ENCODE results near the gene TRIM72. TPM values are rescaled to one million over a fixed set of nuclear protein-coding genes. Genes with fewer than 3 reads are reported as not detected.
"Not testable (repeated sequence)": the region's sequence is repeated elsewhere in the genome, so short reads cannot be mapped to it uniquely, and the experiment has no call there.

The TRIM72 gene
- total RNA-seq: 0.91 TPM
- long read RNA-seq: 0 reads

GRCh38 chr16:31213877-31214707 lies at the start of gene TRIM72:
Gene TRIM72 (plus strand): TSS chr16:31214119. CDS start chr16:31214739, 620 bp downstream.
- no peak for TF ChIP-seq CTCF (IDR thresholded peaks at IDR 0.05; ENCODE audit: borderline replicate concordance)
- H3K36me3 ChIP-seq: no peaks in the 10 kb centered on the region
- no peaks in the 10 kb centered on the region for H3K9me3 ChIP-seq (replicated peaks)
- intact Hi-C loops (cut with micrococcal nuclease): no loop called here
- H3K27me3 ChIP-seq (ENCODE audit: low read depth): peaks cover 52% of the 10 kb centered on the region
- H3K4me3 ChIP-seq: peak within 1 kb of the TSS; percentile 71
- peaks cover 27% of the 10 kb centered on the region for H3K4me1 ChIP-seq
- no peak within 1 kb of the TSS for H3K27ac ChIP-seq (replicated peaks)
- no peak for DNase-seq

GRCh38 chr16:31167315-31167714 lies 46.6 kb upstream of the TRIM72 start:
- no peak for TF ChIP-seq CTCF (IDR thresholded peaks at IDR 0.05; ENCODE audit: borderline replicate concordance)
- Histone ChIP-seq H3K4me3 (no peak overlapping the region), H3K4me1 (peaks cover 15% of the 10 kb centered on the region), H3K27ac (replicated peaks) (no peak overlapping the region), H3K9me3 (replicated peaks) (no peaks in the 10 kb centered on the region), H3K36me3 (no peaks in the 10 kb centered on the region), H3K27me3 (ENCODE audit: low read depth) (no peaks in the 10 kb centered on the region)
- no peak for DNase-seq
- intact Hi-C loops (cut with micrococcal nuclease): no loop called here

- Histone ChIP-seq H3K27me3 (ENCODE audit: low read depth) (no peaks in the 10 kb centered on the region), H3K9me3 (replicated peaks) (no peaks in the 10 kb centered on the region), H3K27ac (replicated peaks) (no peak overlapping the region), H3K36me3 (no peaks in the 10 kb centered on the region), H3K4me1 (peaks cover 15% of the 10 kb centered on the region), H3K4me3 (no peak overlapping the region)
- intact Hi-C loops (cut with micrococcal nuclease): no loop called here
- no peak for TF ChIP-seq CTCF (IDR thresholded peaks at IDR 0.05; ENCODE audit: borderline replicate concordance)
- DNase-seq: no peak
These were observed 45.1 kb upstream of the TRIM72 start for GRCh38 chr16:31168848-31169247.

- H3K27ac ChIP-seq (replicated peaks): peak overlapping the region; percentile 87
- H3K36me3 ChIP-seq; H3K27me3 ChIP-seq (ENCODE audit: low read depth); DNase-seq; H3K9me3 ChIP-seq (replicated peaks); intact Hi-C loops (cut with micrococcal nuclease); H3K4me3 ChIP-seq: not testable (repeated sequence)
- peaks cover 15% of the 10 kb centered on the region for H3K4me1 ChIP-seq
These were observed 43.9 kb upstream of the TRIM72 start for GRCh38 chr16:31170048-31170447.

GRCh38 chr16:31177136-31177535 lies 36.8 kb upstream of the TRIM72 start:
- H3K4me1 ChIP-seq: peaks cover 35% of the 10 kb centered on the region
- TF ChIP-seq CTCF (IDR thresholded peaks at IDR 0.05; ENCODE audit: borderline replicate concordance): no peak
- H3K36me3 ChIP-seq: peaks cover under 1% of the 10 kb centered on the region
- H3K27me3 ChIP-seq (ENCODE audit: low read depth): no peaks in the 10 kb centered on the region
- no peak overlapping the region for H3K4me3 ChIP-seq
- intact Hi-C loops (cut with micrococcal nuclease): no loop called here
- no peak overlapping the region for H3K27ac ChIP-seq (replicated peaks)
- no peaks in the 10 kb centered on the region for H3K9me3 ChIP-seq (replicated peaks)
- DNase-seq: no peak

GRCh38 chr16:31179219-31179746 lies 34.6 kb upstream of the TRIM72 start:
- no peak for TF ChIP-seq CTCF (IDR thresholded peaks at IDR 0.05; ENCODE audit: borderline replicate concordance)
- no peak for DNase-seq
- H3K36me3 ChIP-seq: peaks cover 22% of the 10 kb centered on the region
- H3K4me1 ChIP-seq: peaks cover 56% of the 10 kb centered on the region
- no peaks in the 10 kb centered on the region for H3K27me3 ChIP-seq (ENCODE audit: low read depth)
- H3K27ac ChIP-seq (replicated peaks): peak overlapping the region; percentile 96
- H3K9me3 ChIP-seq (replicated peaks): no peaks in the 10 kb centered on the region
- peak overlapping the region; percentile 98 for H3K4me3 ChIP-seq
- intact Hi-C loops (cut with micrococcal nuclease): no loop called here
